GM18868 (cell line): ENCODE results near the gene SUPT3H.

Experiments
- ATAC-seq: cut with Tn5 transposase; IDR thresholded peaks from one replicate; pipeline ENCODE4 v1.9.1; 2021; ENCODE audit warnings: mild to moderate bottlenecking, moderate library complexity; ENCODE audit not compliant: unreplicated experiment

Gene SUPT3H

DNA sequence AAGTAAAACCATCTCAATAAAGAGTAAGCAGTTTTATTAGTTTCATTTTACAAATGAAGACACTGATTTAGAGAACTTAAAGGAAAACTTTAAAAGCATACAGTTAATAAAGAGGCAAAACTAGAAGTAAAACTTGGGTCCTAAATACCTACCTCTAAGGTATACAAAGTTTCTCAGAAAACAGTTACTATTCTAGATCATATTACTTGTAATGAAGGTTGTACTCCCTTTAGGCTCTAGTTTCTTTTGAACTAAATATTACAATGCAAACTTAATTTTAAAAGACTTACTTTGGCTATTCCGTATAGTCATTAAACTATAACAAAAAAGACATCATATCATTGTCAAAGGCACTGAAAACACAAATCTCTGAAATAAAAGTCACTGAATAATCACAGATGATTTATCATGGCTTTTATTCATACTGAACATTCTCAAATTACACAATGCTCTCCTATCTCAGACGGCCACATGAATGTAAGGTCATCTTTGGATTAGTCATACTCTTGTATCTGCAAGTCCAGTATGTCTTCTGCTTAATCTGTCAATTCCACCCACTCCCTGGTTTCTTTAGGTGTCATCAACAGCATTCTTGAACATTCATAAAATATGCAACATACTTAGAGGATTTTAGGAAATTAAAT is 411.2 kb downstream of the SUPT3H start:
- ATAC-seq: no peak

DNA sequence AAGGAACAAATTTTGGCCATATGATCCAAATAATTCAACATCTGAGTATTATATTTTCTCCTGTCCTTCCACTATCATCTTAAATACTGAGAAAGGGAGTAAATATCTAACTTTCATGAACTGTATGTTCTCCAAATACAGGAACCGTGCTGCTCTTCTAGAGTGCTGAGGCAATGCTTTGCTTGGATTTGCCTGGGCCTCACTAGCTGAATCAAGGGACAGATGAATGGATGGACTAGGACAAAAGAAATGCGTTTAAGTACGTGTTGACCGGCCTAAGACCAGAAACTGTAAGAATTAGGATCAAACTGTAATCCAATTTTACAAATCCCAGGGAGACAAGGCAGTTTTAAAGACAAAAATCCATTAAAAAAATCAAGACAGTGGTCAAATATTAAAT is 412.0 kb downstream of the SUPT3H start:
- ATAC-seq: no peak

DNA sequence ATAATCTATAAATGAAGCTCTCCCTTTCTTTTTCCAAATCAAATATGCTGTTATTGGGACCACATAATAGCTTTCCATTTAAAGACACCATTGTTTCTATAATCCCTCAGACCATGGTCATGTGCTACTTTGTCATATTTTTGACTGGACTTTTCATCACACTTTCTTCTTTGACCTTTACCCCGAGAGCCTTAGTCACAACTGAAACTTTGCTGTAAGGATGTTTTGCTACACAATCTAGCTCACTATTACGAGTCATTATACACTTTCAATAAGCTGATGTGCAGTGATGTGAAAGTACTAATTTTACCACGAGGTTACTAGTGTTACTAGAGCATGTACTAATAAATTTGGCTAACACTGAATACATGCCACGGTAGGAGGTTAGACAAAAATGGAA is 416.8 kb downstream of the SUPT3H start:
- ATAC-seq: no peak

DNA sequence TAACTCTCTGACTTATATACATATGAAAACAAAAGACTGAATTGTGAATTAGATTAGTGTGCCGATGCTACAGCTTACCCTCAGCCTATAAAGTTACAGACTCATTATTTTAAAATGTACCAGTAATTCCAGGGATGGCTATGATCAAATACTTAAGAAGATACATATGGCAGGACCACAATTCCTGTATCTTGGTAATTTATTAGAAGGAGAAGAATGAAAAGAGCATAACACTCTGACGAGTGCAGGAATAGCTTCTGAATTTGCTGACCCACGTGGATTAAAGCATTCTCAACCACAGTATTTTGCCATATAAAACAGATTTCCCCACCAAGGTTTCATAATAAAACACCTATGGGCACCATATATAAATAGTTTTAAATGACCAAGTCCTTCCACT is 418.1 kb downstream of the SUPT3H start:
- no peak for ATAC-seq

DNA sequence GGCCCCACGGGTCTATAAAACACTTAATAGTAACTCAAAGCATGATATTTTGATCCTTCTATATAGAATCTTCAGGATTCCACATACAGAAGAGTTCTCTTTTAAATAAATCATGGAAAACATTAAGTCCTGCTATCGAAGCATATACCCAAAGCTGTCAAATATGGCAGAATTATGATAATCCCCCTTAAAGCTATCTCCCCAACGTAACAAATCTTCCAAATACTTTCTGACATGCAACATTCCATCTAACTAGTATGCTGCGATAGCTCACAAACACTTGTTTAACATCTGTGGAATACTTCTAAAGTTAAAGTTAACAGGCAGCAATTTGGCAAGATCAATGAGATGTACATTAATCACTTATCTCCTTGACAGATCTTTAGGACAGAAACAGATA is 420.6 kb downstream of the SUPT3H start:
- ATAC-seq: no peak

DNA sequence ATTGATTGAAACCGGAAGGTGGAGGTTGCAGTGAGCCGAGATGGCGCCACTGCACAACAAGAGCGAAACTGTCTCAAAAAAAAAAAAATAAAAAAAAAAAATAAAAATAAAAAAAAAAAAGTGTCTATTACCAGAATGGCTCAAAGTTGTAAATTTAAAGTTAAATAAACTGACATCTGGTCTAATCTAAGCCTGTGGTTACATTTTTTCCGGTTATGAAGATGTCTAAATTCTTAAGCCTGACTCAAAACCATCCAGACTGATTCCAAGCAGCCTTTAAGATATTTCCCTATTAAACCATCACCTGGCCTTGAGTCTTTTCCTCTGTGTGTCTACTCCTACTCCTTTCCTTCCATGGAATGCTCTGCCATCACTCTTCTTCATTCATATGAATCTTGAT is 421.3 kb downstream of the SUPT3H start:
- no peak for ATAC-seq

DNA sequence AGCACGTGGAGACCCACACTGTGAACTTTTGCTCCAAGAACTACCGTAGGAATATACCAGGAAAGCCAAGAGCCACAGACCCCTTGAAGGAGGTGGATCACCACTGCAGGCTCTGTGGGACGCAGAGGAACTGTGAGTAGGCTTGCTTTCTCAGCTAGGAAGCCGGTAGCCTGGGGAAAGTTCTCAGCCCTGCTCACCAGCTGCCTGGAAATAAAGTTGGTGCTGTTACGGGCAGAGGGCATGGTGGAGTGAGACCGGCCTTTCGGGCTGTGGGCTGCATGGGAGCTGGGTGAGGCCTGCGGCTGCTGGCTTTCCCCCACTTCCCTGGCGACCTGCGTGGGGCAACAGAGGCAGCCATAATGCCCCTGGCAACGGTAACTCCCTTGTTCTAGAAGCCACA is 422.6 kb downstream of the SUPT3H start:
- no peak for ATAC-seq

DNA sequence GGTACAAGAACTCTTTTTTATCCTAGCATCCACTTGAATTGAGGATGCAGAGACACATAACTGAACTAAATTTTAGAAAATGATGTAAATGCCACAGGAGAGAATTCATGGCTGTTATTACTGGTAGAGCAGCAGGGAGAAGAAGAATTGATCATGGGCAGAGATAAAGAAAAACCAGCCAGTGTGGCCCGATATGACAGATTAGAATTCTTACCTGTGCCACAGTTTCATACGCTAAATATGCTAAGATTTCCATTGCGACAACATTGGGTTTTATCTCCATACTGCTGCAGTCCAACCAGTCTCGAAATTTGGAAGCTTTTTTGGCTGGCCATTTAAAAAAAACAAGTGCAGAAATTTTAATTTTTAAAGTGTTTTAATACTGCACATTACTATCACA is 423.5 kb downstream of the SUPT3H start:
- ATAC-seq: no peak

DNA sequence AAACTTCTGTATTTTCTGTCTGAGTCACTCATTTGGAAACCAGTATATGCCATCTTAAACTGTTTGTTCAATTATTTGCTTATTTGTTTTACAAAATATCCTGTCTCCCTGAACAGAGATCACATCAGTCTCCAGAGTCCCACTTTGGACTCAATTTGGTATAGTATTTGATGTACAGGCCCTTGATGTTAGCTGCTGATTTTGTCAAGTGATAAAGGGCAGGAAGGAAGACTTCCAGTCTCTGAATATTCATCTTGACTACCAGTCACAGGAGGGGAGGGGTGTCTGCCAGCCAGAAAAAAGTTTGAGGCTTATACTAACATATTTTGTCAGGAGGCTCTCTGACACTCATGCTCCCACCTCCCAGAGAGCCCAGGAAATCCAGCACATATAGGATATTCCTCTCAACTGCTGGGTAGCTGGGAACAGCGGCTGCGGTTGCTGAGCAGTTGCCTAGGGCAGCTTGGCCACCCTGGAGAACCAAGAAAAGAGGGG is 426.4 kb downstream of the SUPT3H start:
- ATAC-seq: no peak

DNA sequence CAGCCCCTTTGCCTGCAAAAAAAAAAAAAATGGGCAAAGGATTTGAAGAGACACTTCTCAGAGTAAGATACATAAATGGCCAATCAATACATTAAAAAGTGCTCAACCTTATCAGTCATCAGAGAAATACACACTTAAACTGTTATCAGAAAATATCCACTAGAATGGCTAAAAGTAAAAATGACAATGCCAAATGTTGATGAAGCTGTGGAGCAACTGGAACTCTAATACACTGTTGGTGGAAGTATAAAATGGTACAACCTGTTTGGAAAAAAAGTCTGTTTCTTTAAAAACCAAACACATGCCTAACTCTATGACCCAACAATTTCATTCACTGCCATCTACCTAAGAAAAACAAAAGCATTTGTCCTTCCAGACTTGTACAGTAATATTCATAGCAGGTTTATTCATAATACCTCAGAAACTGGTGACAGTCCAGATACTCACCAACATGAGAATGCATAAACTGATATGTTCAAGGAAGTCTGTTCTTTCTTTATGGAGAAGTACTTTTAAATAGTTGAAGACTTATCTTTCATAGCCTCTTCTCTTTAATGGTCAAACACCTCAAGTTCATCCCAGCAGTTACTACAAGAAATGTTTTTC is 428.0 kb downstream of the SUPT3H start:
- no peak for ATAC-seq

DNA sequence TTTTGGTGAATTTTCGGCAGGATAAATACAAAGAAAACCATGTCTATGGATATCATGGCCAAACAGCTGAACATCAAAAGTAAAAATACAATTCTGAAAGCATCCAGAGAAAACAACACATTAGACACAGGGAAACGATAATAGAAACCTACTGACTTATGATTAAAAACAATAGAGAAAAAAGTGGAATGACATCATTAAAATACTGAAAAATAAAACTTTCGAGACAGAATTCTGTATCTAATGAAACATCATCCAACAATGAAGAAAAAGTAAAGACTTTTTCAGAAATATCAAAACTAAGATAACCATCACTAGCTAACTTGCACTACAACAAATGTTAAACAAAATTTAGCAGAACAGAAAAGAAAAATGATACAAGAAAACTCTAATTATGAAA is 434.2 kb downstream of the SUPT3H start:
- ATAC-seq: no peak

DNA sequence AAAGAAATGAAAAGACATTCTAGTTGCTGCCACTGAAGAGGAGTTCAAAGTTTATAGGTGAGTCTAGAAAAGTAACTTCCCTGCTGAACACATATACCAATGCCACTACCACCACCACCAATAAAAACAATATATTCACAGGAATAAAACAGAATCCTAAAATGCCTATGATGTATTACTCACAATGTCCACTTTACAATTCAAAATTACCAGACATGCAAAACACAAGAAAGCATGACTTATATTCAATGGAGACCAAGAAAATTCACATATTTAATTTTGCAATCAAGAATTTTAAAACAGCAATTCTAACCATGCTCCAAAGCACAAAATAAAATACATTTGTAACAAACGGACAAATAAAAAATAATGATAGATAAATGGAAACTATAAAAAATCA is 434.9 kb downstream of the SUPT3H start:
- no peak for ATAC-seq

DNA sequence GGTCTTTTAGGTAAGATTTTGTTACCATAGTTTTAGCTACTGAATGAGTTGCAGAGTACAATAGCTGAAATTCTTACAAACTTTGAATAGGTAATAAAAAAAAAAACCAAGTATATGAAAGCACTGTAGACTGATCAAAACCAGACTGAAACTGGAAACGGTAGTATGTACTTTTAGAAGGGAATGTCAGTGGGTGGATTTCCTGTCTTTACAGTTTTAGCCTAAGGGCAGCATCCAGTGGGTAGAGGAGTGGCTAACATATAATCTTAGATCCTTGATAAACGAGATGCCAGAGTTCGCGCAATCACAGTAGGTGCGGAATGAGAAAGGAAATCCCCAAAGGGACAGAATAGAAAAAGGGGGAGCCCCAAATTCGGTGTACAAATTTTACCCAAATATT is 435.5 kb downstream of the SUPT3H start:
- no peak for ATAC-seq

DNA sequence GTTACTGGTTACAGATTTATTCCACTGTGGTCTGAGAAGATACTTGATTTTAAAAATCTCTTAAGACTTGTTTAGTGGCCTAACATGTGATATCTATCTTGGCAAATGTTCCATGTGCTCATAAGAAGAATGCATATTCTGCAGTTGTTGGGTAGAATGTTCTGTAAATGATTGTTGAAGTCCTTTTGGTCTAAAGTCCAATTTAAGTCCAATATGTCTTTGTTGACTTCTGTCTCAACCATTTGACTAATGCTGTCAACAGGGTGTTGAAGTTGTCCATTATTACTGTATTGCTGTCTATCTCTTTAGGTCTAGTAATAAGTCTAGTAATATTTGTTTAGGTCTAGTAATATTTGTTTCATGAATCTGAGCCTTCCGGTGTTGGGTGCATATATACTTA is 437.4 kb downstream of the SUPT3H start:
- no peak for ATAC-seq

DNA sequence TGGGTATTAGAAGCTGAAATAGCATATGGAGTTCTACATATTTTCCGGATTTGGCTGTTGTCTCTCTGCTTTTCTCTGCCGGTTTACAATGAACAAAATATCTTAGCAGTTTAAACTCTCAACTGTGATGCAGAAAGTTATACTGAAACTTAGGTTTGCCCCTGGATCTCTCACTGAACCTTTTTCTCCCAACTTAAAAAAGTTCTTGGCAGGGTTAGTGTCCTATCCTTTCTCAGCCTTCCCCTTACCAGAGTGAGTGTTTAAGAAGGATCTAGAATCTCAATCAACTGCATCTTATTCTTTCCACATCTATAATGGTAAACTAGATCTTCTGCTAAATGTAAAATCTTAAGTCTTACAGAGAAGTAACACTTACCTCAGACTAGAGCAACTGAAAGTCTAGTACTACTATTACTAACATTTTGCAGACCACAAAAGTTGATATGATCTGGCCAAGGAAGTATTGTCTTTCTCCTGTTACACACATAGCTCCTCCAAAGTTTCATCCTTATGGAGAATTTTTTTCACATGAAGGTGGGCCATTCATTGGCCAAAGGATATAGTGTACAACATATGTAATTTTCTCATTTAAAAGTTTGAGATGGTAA is 441.9 kb downstream of the SUPT3H start:
- no peak for ATAC-seq

DNA sequence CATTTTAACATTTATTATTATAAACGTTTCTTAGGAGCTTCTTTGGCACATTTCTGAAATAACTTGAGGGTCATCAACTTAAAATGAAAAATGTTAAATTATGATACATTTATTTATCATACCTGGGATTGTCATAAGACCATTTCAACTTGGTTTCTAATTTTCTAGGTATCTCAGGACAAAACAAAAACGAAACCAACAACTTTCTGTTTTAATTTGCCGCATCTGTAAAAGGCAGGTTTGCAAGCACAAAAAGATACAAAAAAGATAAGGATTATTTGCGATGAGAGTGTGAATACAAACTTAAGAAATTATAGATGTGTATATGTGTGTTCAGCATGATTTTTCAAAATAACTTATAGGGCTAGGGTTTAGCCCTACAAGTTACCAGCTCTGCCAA is 444.6 kb downstream of the SUPT3H start:
- ATAC-seq: no peak

DNA sequence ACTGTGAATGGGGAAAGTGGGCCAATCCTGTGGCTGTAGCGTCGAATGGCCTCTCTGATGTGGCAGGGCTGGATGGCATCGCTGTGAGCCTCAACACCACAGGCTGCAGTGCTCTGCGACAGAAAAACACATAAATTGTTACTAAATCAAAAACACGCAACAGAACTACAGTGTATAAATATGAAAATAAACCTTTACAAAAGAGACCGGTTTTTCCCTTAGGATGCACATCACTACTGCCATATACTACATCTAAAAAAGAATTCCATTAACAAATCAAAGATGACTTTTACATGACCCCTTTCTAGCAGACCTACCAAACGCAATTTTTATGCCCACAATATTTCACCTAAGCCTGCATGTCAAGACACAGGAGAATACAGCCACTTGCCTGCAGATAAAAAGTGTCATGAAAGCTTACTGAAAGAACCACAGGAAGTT is 445.1 kb downstream of the SUPT3H start:
- ATAC-seq: no peak

DNA sequence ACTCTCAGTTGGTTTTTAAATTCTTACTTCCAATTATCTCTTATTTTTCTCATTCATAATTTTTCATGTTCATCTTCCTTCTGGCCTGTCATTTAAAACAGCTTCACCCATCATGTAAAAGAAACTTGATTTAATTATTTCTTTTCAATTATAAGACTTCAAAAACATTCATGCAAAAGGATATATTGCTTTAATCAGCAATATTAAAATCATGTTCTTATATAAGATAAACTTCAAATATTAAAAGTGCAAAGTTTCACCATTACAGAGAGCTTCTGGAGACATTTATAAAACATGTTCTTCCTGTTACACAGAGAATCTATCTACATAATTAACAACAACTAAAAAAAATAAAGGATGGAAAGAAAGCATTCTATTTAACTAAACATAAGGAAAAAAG is 446.3 kb downstream of the SUPT3H start:
- no peak for ATAC-seq

DNA sequence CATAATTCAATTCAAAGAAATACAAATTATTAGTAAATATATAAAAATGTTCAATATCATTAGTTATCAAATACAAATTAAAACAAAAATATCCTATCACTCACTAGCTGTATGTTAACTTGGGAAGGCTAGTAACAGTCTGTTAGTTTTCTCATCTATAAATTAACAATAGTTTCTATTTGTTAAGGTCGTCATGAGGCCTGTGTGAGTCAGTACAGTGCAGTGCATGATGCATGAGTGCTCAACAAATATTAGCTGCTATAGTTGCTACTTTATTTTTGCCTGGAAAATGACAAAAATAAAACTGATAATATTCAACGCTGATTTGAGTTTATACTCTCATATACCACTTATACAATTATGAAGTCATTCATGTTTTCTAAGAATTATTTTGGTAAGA is 451.2 kb downstream of the SUPT3H start:
- no peak for ATAC-seq

DNA sequence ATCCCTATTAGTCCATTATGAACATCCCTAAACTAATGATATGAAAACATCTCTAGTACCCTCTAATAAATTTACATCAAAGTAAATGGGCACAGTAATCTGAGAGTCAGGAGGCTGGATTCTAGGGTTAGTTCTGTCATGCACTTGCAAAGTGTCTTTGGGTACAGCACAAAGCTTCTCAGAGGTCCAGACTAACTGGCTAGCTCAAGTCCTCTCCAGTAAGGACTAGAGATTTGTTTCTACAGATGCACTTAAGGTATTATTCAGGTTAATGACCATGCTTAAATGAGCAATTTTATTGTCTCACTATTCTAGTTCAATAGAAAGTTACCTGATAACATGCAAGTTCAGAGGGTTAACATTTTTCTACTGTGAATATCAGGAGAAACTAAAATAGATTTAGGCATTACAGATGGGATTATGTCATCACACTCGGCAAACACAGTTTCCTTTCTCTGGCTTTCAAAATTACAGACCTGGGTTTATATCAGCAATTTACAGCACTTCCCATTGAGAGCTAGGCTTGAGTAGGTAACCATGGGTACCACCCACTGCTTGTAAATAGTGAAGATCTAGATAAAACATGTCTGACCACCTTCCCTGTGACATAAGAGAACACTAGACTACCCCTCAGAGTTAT is 452.5 kb downstream of the SUPT3H start:
- peak; percentile 86 for ATAC-seq

DNA sequence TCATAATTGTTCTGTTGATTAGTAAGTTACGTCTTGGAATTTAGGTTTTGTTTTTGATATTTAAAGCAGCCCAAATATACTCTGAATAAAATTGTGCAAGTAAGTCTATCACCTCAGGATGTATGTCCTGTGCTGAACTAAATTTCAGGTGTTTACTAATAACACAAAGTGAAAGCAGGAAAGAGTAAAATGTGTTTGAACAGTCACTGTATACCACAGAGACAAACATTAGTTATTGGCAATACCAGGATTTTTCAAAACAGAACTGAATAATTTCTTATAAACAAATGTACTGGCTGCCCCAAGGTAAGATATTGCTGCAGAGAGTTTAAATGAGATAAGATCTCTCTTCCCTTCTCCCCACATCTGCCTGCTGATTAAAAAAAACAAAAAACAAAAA is 454.3 kb downstream of the SUPT3H start:
- ATAC-seq: no peak

DNA sequence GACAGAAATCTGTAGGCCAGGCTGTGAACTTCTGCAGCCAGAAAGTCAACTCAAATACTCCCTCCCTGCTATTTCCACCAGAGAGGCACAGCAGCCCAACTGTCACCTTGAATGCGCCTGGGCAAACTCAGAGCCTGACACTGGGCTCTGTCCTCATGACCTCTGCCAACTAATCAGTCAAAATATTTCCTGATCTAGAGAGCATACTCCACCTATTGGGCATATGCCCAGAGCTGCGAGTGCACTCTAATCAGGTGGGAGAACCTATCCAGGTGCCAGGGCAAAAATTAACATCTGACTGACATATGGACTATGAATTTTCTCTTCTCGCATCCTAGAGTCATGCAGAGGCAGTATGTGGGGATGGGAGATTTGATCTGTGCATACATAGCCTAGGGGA is 455.9 kb downstream of the SUPT3H start:
- no peak for ATAC-seq
